ENCODE data around the gene ECT2L. TPM values are rescaled to one million over a fixed set of nuclear protein-coding genes. Genes with fewer than 3 reads are reported as not detected.

The ECT2L gene
- polyA plus RNA-seq, 1 of the 3 experiments (the other 2 are of a cell fraction): 0.02 TPM

DNA sequence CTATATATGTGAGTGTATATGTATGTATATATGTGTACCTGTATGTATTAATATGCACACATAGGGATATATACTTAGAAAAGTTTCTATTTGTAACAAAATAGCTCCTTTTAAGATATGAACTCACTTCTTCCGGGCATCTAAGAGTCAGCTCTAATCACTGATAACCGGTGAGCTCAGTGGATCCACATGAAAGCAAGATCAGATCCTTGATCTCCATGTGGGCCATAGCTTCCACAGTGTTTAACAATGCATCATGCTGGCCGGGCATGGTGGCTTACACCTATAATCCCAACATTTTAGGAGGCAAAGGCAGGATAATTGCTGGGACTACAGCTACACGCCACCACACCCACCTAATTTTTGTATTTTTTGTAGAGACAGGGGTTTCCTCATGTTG, 52.6 kb downstream of the ECT2L start:
- ChIA-PET CTCF (no interaction called here), POLR2A (no interaction called here)
- Histone ChIP-seq H3K27ac (ENCODE audit: low read depth in 2 of 2, low read length in 1 of 2) (no peak overlapping the region), H2AFZ (ENCODE audit: low read depth) (no peak overlapping the region), H3K4me2 (no peak overlapping the region), H3K4me1 (ENCODE audit: control insufficient read depth in 1 of 2, insufficient read depth in 2 of 2, low read depth in 1 of 2, low read length in 1 of 2) (no peaks in the 10 kb centered on the region), H3F3A (replicated peaks; ENCODE audit: insufficient read depth) (no peaks in the 10 kb centered on the region), H3K9me2 (no peaks in the 10 kb centered on the region), H3K9ac (no peak overlapping the region), H3K4me3 (ENCODE audit: low read depth in 2 of 2, low read length in 1 of 2) (no peak overlapping the region), H3K79me2 (ENCODE audit: insufficient read depth) (no peaks in the 10 kb centered on the region), H4K20me1 (ENCODE audit: insufficient read depth) (no peaks in the 10 kb centered on the region), H3K9me3 (no peaks in the 10 kb centered on the region), H3K36me3 (replicated peaks in 1 of 2; ENCODE audit: control insufficient read depth in 1 of 2, insufficient read depth in 2 of 2, low read length in 1 of 2) (no peaks in the 10 kb centered on the region), H3K27me3 (ENCODE audit: insufficient read depth) (peaks cover 8% of the 10 kb centered on the region; the same call in 1 of the 2 replicates)
- no peak for DNase-seq
- WGBS (ENCODE audit: low lambda C conversion rate): 36% methylated on average over 3 of the region's 4 CpGs
- TF ChIP-seq EP300 (IDR thresholded peaks at IDR 0.05; ENCODE audit: borderline replicate concordance in 1 of 2, low read depth in 1 of 2, low read length in 1 of 2): no peak
- TF ChIP-seq NRF1 (IDR thresholded peaks at IDR 0.05; ENCODE audit: low read depth, low read length): no peak
- TF ChIP-seq, protein P1, sequence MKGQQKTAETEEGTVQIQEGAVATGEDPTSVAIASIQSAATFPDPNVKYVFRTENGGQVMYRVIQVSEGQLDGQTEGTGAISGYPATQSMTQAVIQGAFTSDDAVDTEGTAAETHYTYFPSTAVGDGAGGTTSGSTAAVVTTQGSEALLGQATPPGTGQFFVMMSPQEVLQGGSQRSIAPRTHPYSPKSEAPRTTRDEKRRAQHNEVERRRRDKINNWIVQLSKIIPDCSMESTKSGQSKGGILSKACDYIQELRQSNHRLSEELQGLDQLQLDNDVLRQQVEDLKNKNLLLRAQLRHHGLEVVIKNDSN (IDR thresholded peaks at IDR 0.05; ENCODE audit: borderline replicate concordance, low read depth): no peak
- no peak for TF ChIP-seq MEF2A (IDR thresholded peaks at IDR 0.05; ENCODE audit: borderline replicate concordance, low read depth)
- no peak for TF ChIP-seq PBX3 (IDR thresholded peaks at IDR 0.05)
- TF ChIP-seq RXRA (IDR thresholded peaks at IDR 0.05; ENCODE audit: borderline replicate concordance, low read depth): no peak
- TF ChIP-seq, protein P2, sequence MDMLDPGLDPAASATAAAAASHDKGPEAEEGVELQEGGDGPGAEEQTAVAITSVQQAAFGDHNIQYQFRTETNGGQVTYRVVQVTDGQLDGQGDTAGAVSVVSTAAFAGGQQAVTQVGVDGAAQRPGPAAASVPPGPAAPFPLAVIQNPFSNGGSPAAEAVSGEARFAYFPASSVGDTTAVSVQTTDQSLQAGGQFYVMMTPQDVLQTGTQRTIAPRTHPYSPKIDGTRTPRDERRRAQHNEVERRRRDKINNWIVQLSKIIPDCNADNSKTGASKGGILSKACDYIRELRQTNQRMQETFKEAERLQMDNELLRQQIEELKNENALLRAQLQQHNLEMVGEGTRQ (IDR thresholded peaks at IDR 0.05; ENCODE audit: borderline replicate concordance, low read depth, low read length): no peak
- no peak for TF ChIP-seq RFX5 (IDR thresholded peaks at IDR 0.05; ENCODE audit: low read length)
- no peak for TF ChIP-seq FOSL2 (IDR thresholded peaks at IDR 0.05; ENCODE audit: borderline replicate concordance, low read depth)
- no peak for TF ChIP-seq GATA2 (CRISPR knock-in tag; IDR thresholded peaks at IDR 0.05)
- TF ChIP-seq TAF1 (IDR thresholded peaks at IDR 0.05; ENCODE audit: borderline replicate concordance, low read depth, low read length): no peak
- no peak for TF ChIP-seq MAX (IDR thresholded peaks at IDR 0.05; ENCODE audit: low read depth)
- no peak for TF ChIP-seq REST (IDR thresholded peaks at IDR 0.05; ENCODE audit: low read depth, low read length)
- TF ChIP-seq GABPA (IDR thresholded peaks at IDR 0.05; ENCODE audit: low read depth): no peak
- TF ChIP-seq SIN3A (IDR thresholded peaks at IDR 0.05; ENCODE audit: borderline replicate concordance, low read depth, low read length): no peak
- no peak for TF ChIP-seq CHD2 (IDR thresholded peaks at IDR 0.05; ENCODE audit: low read length, partially characterized antibody)
- TF ChIP-seq JUND (IDR thresholded peaks at IDR 0.05): no peak
- no peak for TF ChIP-seq RAD21 (IDR thresholded peaks at IDR 0.05; ENCODE audit: low read length)
